K562 treated with DMSO at 1 percent for 48 hours (cell line): ENCODE data around the gene AP4E1. TPM values are rescaled to one million over a fixed set of nuclear protein-coding genes. Genes with fewer than 3 reads are reported as not detected.

ENCODE experiments used
- total RNA-seq: library from RNA; unstranded; fragments of 300-600 nt; gene quantifications from 2 replicates; pipeline ENCODE4 v1.2.3, GENCODE V29; 2022; ENCODE audit warnings: low replicate concordance; ENCODE audit errors: extremely low read depth

The AP4E1 gene
- not detected in 2 replicates for total RNA-seq

DNA sequence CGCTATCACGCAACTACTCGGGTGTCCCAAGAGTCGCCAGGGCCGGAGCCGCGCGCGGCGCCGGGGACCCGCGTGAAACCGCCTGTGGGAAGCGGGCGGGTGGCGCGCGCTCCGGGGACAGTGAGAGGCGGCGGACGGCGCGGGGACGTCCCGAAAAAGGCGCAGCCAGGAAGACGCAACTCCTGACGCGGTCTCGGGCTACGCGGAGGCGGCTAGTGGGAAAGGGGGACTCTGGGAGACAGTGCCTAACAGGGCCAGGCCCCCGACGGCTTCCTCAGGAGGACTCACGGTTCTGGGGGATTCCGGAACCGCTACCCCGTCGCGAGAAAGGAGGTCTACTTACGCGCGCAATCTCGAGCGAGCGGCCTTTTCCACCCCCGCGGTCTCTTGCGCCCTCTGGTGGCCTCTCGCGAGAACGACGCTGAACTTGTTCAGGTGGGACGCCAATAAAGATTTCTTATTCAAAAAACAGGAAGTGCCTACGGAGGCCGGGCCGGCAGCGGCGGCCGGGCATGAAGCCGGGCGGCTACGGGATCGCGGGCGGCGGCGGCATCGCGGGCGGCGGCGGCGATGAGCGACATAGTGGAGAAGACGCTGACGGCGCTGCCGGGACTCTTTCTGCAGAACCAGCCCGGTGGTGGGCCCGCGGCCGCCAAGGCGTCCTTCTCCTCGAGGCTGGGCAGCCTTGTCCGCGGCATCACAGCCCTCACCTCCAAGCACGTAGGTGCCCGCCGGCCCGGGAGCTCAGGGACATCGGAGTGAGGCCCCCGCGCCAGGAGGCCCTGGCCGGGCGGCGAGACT is at the start of gene AP4E1:
AP4E1 (plus strand) TSS at position 475 of the 801 bp plus-strand sequence; CDS start at position 571, 96 bp downstream.

Other genes starting within 250 kb of the AP4E1 start
- gene TRPM7, start 221.9 kb upstream of the AP4E1 start, total RNA-seq = not detected in 2 replicates
- gene SPPL2A, start 143.0 kb upstream of the AP4E1 start, total RNA-seq = not detected in 2 replicates
- not detected in 2 replicates for gene TNFAIP8L3, start 186.2 kb downstream of the AP4E1 start, total RNA-seq